ENCODE data around the gene AKT1.

Gene AKT1

GRCh38 chr14:104771374-104771773, 24.2 kb downstream of the AKT1 start:
- DNase-seq, result no peak

- DNase-seq, result no peak
Measured at GRCh38 chr14:104770851-104771272, 24.7 kb downstream of the AKT1 start.

GRCh38 chr14:104770072-104770579, 25.4 kb downstream of the AKT1 start:
- no peak for DNase-seq

- DNase-seq, result no peak
Measured at GRCh38 chr14:104769324-104770071, 26.1 kb downstream of the AKT1 start.

GRCh38 chr14:104768437-104769323, 26.9 kb downstream of the AKT1 start:
- DNase-seq, result peak; percentile 47 to 80

GRCh38 chr14:104767634-104767918, 28.0 kb downstream of the AKT1 start:
- no peak for DNase-seq

- no peak for DNase-seq
Measured at GRCh38 chr14:104766863-104767633, 28.5 kb downstream of the AKT1 start.

- no peak for DNase-seq
Measured at GRCh38 chr14:104766256-104766862, 29.2 kb downstream of the AKT1 start.

- DNase-seq, result no peak
Measured at GRCh38 chr14:104765517-104765916, 30.0 kb downstream of the AKT1 start.

- no peak for DNase-seq
Measured at GRCh38 chr14:104758981-104759969, 36.3 kb downstream of the AKT1 start.

GRCh38 chr14:104757681-104758392, 37.7 kb downstream of the AKT1 start:
- no peak for DNase-seq

GRCh38 chr14:104757238-104757585, 38.3 kb downstream of the AKT1 start:
- no peak for DNase-seq

GRCh38 chr14:104756477-104757237, 38.9 kb downstream of the AKT1 start:
- no peak for DNase-seq

- no peak for DNase-seq
Measured at GRCh38 chr14:104755621-104756020, 39.9 kb downstream of the AKT1 start.

GRCh38 chr14:104754213-104754851, 41.2 kb downstream of the AKT1 start:
- DNase-seq, result no peak

- peak in 1 of 2 donors; percentile 23 for DNase-seq
Measured at GRCh38 chr14:104753528-104754212, 41.9 kb downstream of the AKT1 start.

- peak; percentile 100 for DNase-seq
Measured at GRCh38 chr14:104752735-104753527, 42.6 kb downstream of the AKT1 start, which contains the start of gene SIVA1. Gene SIVA1, plus strand, starts transcription at chr14:104753147. Its CDS starts 55 bp downstream, at chr14:104753202.

- no peak for DNase-seq
Measured at GRCh38 chr14:104752423-104752734, 43.2 kb downstream of the AKT1 start.
